Smooth muscle cell (in vitro differentiated cells): ENCODE measurements around the gene RAB23. TPM values are rescaled to one million over a fixed set of nuclear protein-coding genes. Genes with fewer than 3 reads are reported as not detected.

ENCODE experiments used
- DNase-seq: peaks from one replicate; lab custom pipeline; 2025; ENCODE audit not compliant: unreplicated experiment; lab: John Stamatoyannopoulos, UW
- H2AFZ ChIP-seq: fragments of 200-600 bp; sonication (generic); 2 replicates; pipeline ENCODE4 v1.6.0; 2016; ENCODE audit warnings: antibody characterized with exemption, low read depth, mild to moderate bottlenecking
- H3F3A ChIP-seq: fragments of 200-600 bp; sonication (generic); 2 replicates; pipeline ENCODE4 v1.6.0; 2017; ENCODE audit warnings: antibody characterized with exemption, low read depth
- H3K27ac ChIP-seq: fragments of 200-600 bp; sonication (generic); 2 replicates; pipeline ENCODE4 v1.5.1; 2016; ENCODE audit warnings: low read depth, mild to moderate bottlenecking
- H3K27me3 ChIP-seq: fragments of 200-600 bp; sonication (generic); 2 replicates; pipeline ENCODE4 v1.6.1; 2016; ENCODE audit warnings: low read depth, mild to moderate bottlenecking
- H3K36me3 ChIP-seq: fragments of 200-600 bp; sonication (generic); 2 replicates; pipeline ENCODE4 v1.5.1; 2016; ENCODE audit warnings: low read depth
- H3K4me1 ChIP-seq: fragments of 200-600 bp; sonication (generic); 2 replicates; pipeline ENCODE4 v1.5.1; 2016; ENCODE audit warnings: low read depth
- H3K4me2 ChIP-seq: fragments of 200-600 bp; sonication (generic); 2 replicates; pipeline ENCODE4 v1.6.0; 2016; ENCODE audit warnings: mild to moderate bottlenecking
- H3K4me3 ChIP-seq: fragments of 200-600 bp; sonication (generic); 2 replicates; pipeline ENCODE4 v1.5.1; 2016; ENCODE audit warnings: mild to moderate bottlenecking
- H3K79me2 ChIP-seq: fragments of 200-600 bp; sonication (generic); 2 replicates; pipeline ENCODE4 v1.6.0; 2016; ENCODE audit warnings: low read depth, mild to moderate bottlenecking
- H3K9ac ChIP-seq: fragments of 200-600 bp; sonication (generic); 2 replicates; pipeline ENCODE4 v1.6.0; 2016; ENCODE audit warnings: low read depth
- H3K9me3 ChIP-seq: fragments of 200-600 bp; sonication (generic); replicated peaks from 2 replicates; pipeline ENCODE4 v1.5.1; 2016; ENCODE audit warnings: low read depth
- H4K20me1 ChIP-seq: fragments of 200-600 bp; sonication (generic); 2 replicates; pipeline ENCODE4 v1.6.0; 2016; ENCODE audit warnings: low read depth
- CTCF ChIP-seq: fragments of 200-600 bp; sonication (generic); IDR thresholded peaks from 2 replicates; pipeline ENCODE4 v1.5.1; 2017; ENCODE audit warnings: borderline replicate concordance, mild to moderate bottlenecking, antibody characterized with exemption; ENCODE audit not compliant: insufficient read depth, poor library complexity, severe bottlenecking
- WGBS: methylation state at CpG from one replicate; pipeline ENCODE4 v1.1.7; 2016; ENCODE audit warnings: low lambda C conversion rate; 5-methylcytosine and 5-hydroxymethylcytosine counted together
- polyA plus RNA-seq: library from polyadenylated mRNA; unstranded; fragments of >200 nt; fragmentation: Nextera tagmentation; extraction: Ambion mirVana; gene quantifications from 2 replicates; pipeline ENCODE4 v1.2.1, GENCODE V29; 2016
- total RNA-seq: library from RNA; depleted of rRNA; stranded (reverse); fragments of >200 nt; gene quantifications from 2 replicates; pipeline ENCODE4 v1.2.3, GENCODE V29; 2014

The RAB23 gene
- total and polyA plus RNA-seq, 2 experiments from 2014 or later: 51.4 to 95.3 TPM

DNA sequence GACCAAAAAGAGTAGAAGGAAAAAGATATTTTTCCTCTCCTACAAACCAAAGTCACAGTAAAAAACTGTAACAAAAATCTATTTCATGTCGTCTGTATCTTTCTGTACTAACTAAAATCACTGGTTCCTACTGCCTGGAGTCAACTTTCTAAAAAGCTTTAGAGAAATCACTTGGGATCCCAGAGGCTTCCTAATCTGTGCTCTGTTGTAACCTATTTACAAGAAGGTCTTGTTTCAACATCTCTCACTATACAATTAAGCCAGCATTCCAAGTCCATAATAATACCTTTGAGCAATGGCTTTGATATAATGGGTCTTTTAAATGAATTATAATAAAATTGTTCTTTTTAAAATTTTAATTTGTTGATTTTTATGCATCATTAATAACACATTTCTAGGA is 20.4 kb downstream of the RAB23 start:
- H3K79me2 ChIP-seq: peaks cover 99% of the 10 kb centered on the region
- no peak for TF ChIP-seq CTCF
- WGBS: 65% methylated on average over 1 of the region's 1 CpG
- peaks cover 22% of the 10 kb centered on the region for H3K4me1 ChIP-seq
- no peak overlapping the region for H3K4me2 ChIP-seq
- no peak for DNase-seq
- H3K9ac ChIP-seq: no peak overlapping the region
- peak overlapping the region; percentile 20 for H3K27ac ChIP-seq
- H3K9me3 ChIP-seq: no peaks in the 10 kb centered on the region
- peaks cover 89% of the 10 kb centered on the region for H4K20me1 ChIP-seq
- no peak overlapping the region for H2AFZ ChIP-seq
- H3F3A ChIP-seq: peaks cover 15% of the 10 kb centered on the region
- no peaks in the 10 kb centered on the region for H3K27me3 ChIP-seq
- H3K4me3 ChIP-seq: no peak overlapping the region
- no peaks in the 10 kb centered on the region for H3K36me3 ChIP-seq

GRCh38 chr6:57198926-57199636 is 23.0 kb downstream of the RAB23 start:
- WGBS: 65% methylated on average over 5 of the region's 6 CpGs
- Histone ChIP-seq H3K27ac (no peak overlapping the region), H2AFZ (no peak overlapping the region)

GRCh38 chr6:57195457-57195856 is 26.6 kb downstream of the RAB23 start:
- no peak for DNase-seq
- no peak for TF ChIP-seq CTCF
- peaks cover 63% of the 10 kb centered on the region for H3K79me2 ChIP-seq
- no peaks in the 10 kb centered on the region for H3F3A ChIP-seq
- no peak overlapping the region for H3K27ac ChIP-seq
- no peaks in the 10 kb centered on the region for H3K9me3 ChIP-seq
- H3K4me2 ChIP-seq: no peak overlapping the region
- H3K36me3 ChIP-seq: peaks cover 18% of the 10 kb centered on the region
- no peaks in the 10 kb centered on the region for H3K4me1 ChIP-seq
- no peak overlapping the region for H3K9ac ChIP-seq
- H3K4me3 ChIP-seq: no peak overlapping the region
- 97% methylated on average over 2 of the region's 2 CpGs for WGBS
- peaks cover 30% of the 10 kb centered on the region for H4K20me1 ChIP-seq
- H2AFZ ChIP-seq: no peak overlapping the region
- no peaks in the 10 kb centered on the region for H3K27me3 ChIP-seq

More at GRCh38 chr6:57198926-57199636, 23.0 kb downstream of the RAB23 start:
- Histone ChIP-seq H3F3A (peaks cover 7% of the 10 kb centered on the region), H3K4me2 (no peak overlapping the region), H3K9ac (no peak overlapping the region), H3K27me3 (no peaks in the 10 kb centered on the region), H3K4me3 (no peak overlapping the region), H3K4me1 (peaks cover 9% of the 10 kb centered on the region), H3K79me2 (peaks cover 94% of the 10 kb centered on the region), H4K20me1 (peaks cover 66% of the 10 kb centered on the region), H3K36me3 (no peaks in the 10 kb centered on the region), H3K9me3 (no peaks in the 10 kb centered on the region)
- no peak for TF ChIP-seq CTCF
- no peak for DNase-seq

- H4K20me1 ChIP-seq: peaks cover 9% of the 10 kb centered on the region
- DNase-seq: no peak
- peaks cover 46% of the 10 kb centered on the region for H3K79me2 ChIP-seq
- no peak overlapping the region for H3K4me2 ChIP-seq
- no peak for TF ChIP-seq CTCF
- H3K9ac ChIP-seq: no peak overlapping the region
- no peak overlapping the region for H2AFZ ChIP-seq
- H3K4me1 ChIP-seq: no peaks in the 10 kb centered on the region
- peak overlapping the region; percentile 5 for H3K27ac ChIP-seq
- no peak overlapping the region for H3K4me3 ChIP-seq
- H3K27me3 ChIP-seq: no peaks in the 10 kb centered on the region
- no peaks in the 10 kb centered on the region for H3K9me3 ChIP-seq
- peaks cover 10% of the 10 kb centered on the region for H3F3A ChIP-seq
- H3K36me3 ChIP-seq: peaks cover 18% of the 10 kb centered on the region
Observed at GRCh38 chr6:57193177-57193576, 28.9 kb downstream of the RAB23 start.
